Stimulated activated CD4-positive, alpha-beta T cell treated with anti-CD3 and anti-CD28 coated beads, Interleukin-2, amount 100 ng/mL, for 24 hours (primary cell): ENCODE measurements around the gene CASZ1.

ENCODE experiments used
- DNase-seq, 2 donors: peaks; one replicate each; pipeline ENCODE4 v3.0.0-alpha.2; 2020

The CASZ1 gene

GRCh38 chr1:10796029-10796944 lies at the start of gene CASZ1:
Gene CASZ1, minus strand, starts transcription at chr1:10796646. Its CDS starts 102,757 bp downstream, at chr1:10693889.
- DNase-seq = peak in 1 of 2 donors; percentile 17

GRCh38 chr1:10843697-10844096 lies 47.3 kb upstream of the CASZ1 start:
- DNase-seq = no peak

GRCh38 chr1:10841118-10841517 lies 44.7 kb upstream of the CASZ1 start:
- DNase-seq = no peak

- no peak for DNase-seq
These were observed 42.8 kb upstream of the CASZ1 start for GRCh38 chr1:10839188-10839770.

GRCh38 chr1:10838541-10838940 lies 42.1 kb upstream of the CASZ1 start:
- no peak for DNase-seq

- DNase-seq = no peak
These were observed 40.3 kb upstream of the CASZ1 start for GRCh38 chr1:10836726-10837125.

GRCh38 chr1:10835822-10836421 lies 39.5 kb upstream of the CASZ1 start:
- peak in 1 of 2 donors; percentile 10 for DNase-seq

DNA sequence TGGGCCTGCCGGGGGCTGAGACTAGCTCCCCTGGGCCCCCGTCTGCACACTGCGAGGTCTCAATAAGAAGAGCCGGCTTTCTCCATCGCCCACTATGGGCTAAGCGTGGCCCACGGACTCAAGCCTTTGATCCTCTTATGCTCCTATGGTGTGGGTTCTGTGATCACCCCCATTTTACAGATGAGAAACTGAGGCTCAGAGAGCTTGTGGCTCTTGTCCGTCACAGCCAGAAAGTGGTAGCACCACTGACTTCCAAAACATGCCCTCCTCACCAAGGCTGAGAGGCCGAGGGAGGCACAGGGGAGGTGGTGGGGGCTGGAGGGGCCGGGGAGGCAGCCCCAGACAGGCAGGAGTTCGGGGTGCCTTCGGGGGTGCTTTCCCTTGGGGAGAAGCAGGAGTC lies 39.0 kb upstream of the CASZ1 start:
- no peak for DNase-seq

DNA sequence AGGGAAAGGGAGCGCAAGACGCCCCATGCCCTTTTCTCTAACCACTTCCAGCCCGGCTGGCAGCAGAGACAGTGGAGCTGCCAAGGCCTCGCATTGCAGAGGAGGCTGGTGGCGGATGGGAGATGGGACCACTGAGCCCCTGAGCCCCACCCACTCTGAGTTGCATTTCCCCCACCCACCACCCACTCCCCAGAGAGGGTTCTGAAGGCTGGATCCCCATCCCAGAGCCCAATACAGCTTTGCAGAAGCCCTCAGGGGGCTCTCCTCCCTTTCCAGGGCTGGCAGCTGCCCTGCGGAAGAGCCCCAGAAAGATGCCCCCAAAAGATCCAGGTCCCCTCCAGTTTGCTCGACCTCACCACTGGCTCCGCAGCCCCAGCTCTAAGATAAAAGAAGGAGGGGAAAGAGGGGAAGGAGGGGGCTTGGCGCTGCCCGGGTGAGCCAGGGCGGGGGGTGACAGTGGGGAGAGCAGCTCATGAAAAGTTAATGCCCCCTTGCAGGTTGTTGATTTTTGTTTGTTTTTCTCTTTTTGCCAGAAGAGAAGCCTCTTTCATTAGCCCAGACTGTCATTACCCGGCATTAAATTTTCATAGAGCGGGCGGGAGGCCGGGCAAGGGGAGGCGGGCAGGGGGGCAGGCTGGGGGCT lies 38.4 kb upstream of the CASZ1 start:
- DNase-seq = no peak

DNA sequence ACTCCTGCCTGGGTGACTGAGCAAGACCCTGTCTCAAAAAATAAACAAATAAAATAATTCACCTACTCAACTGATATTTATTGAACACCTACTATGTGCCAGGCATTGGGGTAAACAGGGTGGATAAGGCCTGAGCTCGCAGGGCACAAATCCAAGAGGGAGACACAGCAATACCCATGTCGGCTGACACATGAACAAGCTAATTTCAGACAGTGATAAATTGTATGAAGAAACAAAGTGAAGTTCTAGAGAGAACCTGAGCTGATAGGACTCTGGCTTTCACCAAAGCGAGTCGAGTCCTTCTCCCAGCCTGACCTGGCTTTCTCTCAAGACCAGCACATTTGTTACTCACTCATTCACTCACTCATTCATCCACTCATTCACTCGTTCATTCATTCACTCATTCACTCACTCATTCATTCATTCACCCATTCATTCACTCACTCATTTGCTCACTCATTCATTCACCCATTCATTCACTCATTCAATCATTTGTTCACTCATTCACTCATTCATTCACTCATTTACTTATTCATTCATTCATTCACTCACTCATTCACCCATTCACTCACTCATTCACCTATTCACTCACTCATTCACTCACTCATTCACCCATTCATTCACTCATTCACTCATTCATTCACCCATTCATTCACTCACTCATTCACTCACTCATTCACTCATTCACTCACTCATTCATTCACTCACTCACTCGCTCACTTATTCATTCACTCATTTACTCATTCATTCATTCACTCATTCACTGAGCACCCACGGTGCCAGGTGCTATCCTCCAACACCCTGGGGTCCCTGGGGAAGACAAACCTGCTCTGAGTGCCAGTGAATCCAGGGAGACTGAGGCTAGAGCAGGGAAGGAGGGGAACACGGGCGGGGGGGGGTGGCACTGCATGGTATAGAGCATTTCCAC lies 37.4 kb upstream of the CASZ1 start:
- DNase-seq = no peak

DNA sequence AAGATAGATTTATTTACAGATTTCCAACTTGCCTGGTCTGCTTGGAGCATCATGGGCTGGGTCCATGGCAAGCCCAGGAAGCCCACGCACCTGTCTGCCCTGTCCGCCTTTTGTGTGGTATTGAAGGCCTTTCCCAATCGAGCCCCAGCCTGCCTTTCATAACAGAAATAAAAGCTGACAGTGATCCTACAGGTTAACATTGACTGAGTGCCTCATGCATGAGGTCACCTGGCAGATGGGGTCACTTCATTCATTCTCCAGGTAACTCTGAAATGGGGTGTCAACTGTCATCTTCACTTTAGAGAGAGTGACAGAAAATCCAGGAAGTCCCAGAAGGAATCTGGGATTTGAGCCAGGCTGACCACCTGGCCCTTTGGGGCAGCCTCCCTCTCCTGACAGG lies 36.3 kb upstream of the CASZ1 start:
- no peak for DNase-seq

GRCh38 chr1:10830961-10831668 lies 34.7 kb upstream of the CASZ1 start:
- no peak for DNase-seq

DNA sequence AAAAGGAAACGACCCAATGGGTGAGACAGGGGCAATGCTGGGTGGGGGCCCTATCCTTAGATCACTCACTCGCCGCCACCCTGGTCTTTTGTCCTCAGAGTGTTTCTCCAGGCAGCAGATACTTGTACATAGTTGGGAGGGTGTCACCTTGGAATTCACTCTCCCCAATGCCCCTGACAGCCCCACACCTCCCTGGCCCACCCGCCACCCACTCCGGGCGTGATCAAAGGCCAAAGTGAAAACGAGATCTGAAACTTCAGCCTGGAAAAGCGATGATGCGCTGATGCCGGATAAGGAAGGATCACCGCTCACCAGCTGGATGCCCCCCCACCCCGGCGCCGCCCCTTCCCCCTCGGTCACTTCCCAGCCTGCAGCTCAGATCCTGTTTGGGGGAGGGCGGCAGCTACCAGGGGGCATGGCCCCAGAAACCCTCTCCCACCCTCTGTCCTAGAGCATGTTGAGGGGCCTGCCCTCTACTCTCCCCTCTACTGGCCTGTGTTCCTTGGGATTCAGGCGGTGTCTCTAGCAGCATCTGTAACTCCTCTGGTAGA lies 33.6 kb upstream of the CASZ1 start:
- DNase-seq = no peak

- no peak for DNase-seq
These were observed 32.8 kb upstream of the CASZ1 start for GRCh38 chr1:10829067-10829818.

DNA sequence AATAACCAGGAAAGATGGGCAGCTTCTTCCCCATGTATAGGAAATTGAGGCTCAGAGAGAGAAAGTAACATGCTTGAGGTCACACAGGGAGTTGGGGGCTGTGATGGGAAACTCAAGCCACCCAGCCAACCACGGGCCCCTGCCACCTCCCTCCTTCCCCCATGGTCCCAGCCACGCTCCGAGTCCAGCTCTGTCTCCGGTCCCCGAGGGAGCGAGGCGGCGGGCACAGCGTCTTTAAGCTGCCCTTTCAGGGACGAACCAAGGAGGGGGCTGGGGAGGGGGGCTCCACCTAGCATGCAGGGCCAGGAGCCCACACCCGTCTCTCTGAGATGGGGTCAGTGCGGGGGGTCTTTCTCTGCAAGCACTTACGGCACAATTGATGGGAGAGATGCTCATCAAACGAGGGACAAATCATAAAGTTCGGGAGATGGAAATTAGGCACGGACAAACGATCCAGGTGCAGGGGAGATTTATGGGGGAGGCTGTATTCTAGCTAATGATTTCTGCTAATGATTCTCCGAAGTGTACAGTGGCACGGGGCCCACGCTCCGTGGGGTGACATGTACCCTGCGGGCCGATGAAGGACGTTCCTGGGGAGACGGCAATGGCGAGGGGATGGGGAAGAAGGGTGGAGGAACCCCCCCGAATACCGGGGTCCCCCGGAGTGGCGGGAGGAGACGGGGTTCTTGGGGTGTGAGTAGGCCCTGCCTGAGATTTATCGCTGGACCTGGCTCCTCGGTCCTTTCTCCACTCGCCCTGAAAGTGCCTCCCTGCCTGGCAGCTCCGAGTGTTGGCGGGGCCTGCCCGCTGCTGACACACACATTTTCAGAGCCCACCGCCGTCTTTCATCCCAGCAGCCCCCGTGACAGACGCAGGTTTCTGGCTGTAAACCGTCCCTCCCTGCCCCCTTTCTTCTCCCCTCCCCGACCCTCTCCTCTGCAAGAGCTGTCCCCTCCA lies 31.2 kb upstream of the CASZ1 start:
- DNase-seq = no peak

- no peak for DNase-seq
These were observed 29.1 kb upstream of the CASZ1 start for GRCh38 chr1:10825592-10825991.

GRCh38 chr1:10824821-10825540 lies 28.5 kb upstream of the CASZ1 start:
- DNase-seq = no peak

DNA sequence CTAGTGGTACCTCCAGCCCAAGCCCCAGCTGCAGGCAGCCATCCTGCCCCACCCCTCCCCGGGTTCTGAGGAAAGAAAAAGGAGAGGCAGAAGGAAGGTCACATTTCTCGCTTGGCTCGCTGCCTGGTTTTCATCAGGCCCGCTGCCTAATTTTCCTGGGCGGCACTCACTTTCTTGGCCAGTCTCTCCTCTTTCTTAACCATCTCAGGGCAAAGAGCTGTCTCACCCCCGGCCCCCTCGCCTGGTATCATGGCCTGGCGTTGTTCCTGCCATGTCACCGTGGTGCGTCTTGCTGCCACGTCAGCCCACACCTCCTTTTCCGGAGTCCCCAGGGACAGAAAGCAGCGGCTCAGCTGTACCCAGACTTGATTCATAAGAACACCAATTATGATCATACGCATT lies 26.6 kb upstream of the CASZ1 start:
- DNase-seq = no peak

GRCh38 chr1:10821388-10821787 lies 24.9 kb upstream of the CASZ1 start:
- no peak for DNase-seq
